WTC11 (cell line): ENCODE data around the gene SPDYA. TPM values are rescaled to one million over a fixed set of nuclear protein-coding genes. Genes with fewer than 3 reads are reported as not detected.

Experiments used
- ATAC-seq: fragments of 200-7000 bp; cut with Tn5 transposase; 2 replicates; pipeline ENCODE4 v1.10.0; 2021; ENCODE audit warnings: mild to moderate bottlenecking, moderate library complexity
- CTCF ChIA-PET: fragments of 300-600 bp; sonication (Branson Sonifier 250); formaldehyde crosslinking; loops from one replicate; lab custom pipeline; 2021; ENCODE audit warnings: antibody characterized with exemption; lab: Charles Lee
- POLR2A ChIA-PET: fragments of 350-600 bp; sonication (Branson Sonifier 250); formaldehyde crosslinking; loops from one replicate; lab custom pipeline; 2021; ENCODE audit warnings: antibody characterized with exemption; lab: Charles Lee
- DNase-seq: peaks from one replicate; pipeline ENCODE4 v3.0.0; 2021; ENCODE audit warnings: low spot score
- H3K27ac Mint-ChIP-seq: 2 replicates; pipeline ENCODE4 v1.8.0; 2021; ENCODE audit warnings: mixed read lengths
- H3K27me3 Mint-ChIP-seq: 2 replicates; pipeline ENCODE4 v1.8.0; 2021; ENCODE audit warnings: low read depth, mild to moderate bottlenecking, moderate library complexity, mixed read lengths
- H3K36me3 Mint-ChIP-seq: 2 replicates; pipeline ENCODE4 v1.8.0; 2021; ENCODE audit warnings: mixed read lengths
- H3K4me1 Mint-ChIP-seq: 2 replicates; pipeline ENCODE4 v1.8.0; 2022; ENCODE audit warnings: mixed read lengths
- H3K4me3 Mint-ChIP-seq: 2 replicates; pipeline ENCODE4 v1.8.0; 2021; ENCODE audit warnings: mild to moderate bottlenecking, moderate library complexity, mixed read lengths
- H3K9me3 Mint-ChIP-seq: 2 replicates; pipeline ENCODE4 v1.8.0; 2021; ENCODE audit warnings: mixed read lengths
- ARID4B ChIP-seq: sonication (generic); formaldehyde crosslinking; IDR thresholded peaks from 2 replicates; pipeline ENCODE4 v1.8.0; 2023; ENCODE audit warnings: missing genetic modification reagents, mild to moderate bottlenecking, borderline replicate concordance
- ATF1 ChIP-seq: sonication (generic); formaldehyde crosslinking; IDR thresholded peaks from 2 replicates; pipeline ENCODE4 v1.8.1; 2023; ENCODE audit warnings: mild to moderate bottlenecking, moderate library complexity, missing genetic modification reagents
- ATF6 ChIP-seq: sonication (generic); formaldehyde crosslinking; IDR thresholded peaks from 2 replicates; pipeline ENCODE4 v1.8.1; 2023; ENCODE audit warnings: mild to moderate bottlenecking, missing genetic modification reagents
- FOXP1 ChIP-seq: sonication (generic); formaldehyde crosslinking; IDR thresholded peaks from 2 replicates; pipeline ENCODE4 v1.8.0; 2022; ENCODE audit warnings: missing genetic modification reagents, mild to moderate bottlenecking, moderate library complexity, borderline replicate concordance
- JUN ChIP-seq: sonication (generic); formaldehyde crosslinking; IDR thresholded peaks from 2 replicates; pipeline ENCODE4 v1.8.0; 2023; ENCODE audit warnings: mild to moderate bottlenecking, missing genetic modification reagents
- MLX ChIP-seq: sonication (generic); formaldehyde crosslinking; IDR thresholded peaks from 2 replicates; pipeline ENCODE4 v1.8.1; 2023; ENCODE audit warnings: mild to moderate bottlenecking, missing genetic modification reagents, moderate library complexity
- PRDM15 ChIP-seq: sonication (generic); formaldehyde crosslinking; IDR thresholded peaks from 2 replicates; pipeline ENCODE4 v1.8.0; 2022; ENCODE audit warnings: missing genetic modification reagents
- RELA ChIP-seq: sonication (generic); formaldehyde crosslinking; IDR thresholded peaks from 2 replicates; pipeline ENCODE4 v1.8.1; 2022; ENCODE audit warnings: missing genetic modification reagents, mild to moderate bottlenecking, borderline replicate concordance
- RORB ChIP-seq: fragments of 250-450 bp; sonication (Bioruptor Pico); IDR thresholded peaks from 2 replicates; pipeline ENCODE4 v1.9.0; 2021; ENCODE audit warnings: mild to moderate bottlenecking
- TCF7 ChIP-seq: sonication (generic); formaldehyde crosslinking; IDR thresholded peaks from 2 replicates; pipeline ENCODE4 v1.8.0; 2022; ENCODE audit warnings: mild to moderate bottlenecking, low read depth, missing genetic modification reagents, moderate library complexity
- TEAD4 ChIP-seq: sonication (generic); formaldehyde crosslinking; IDR thresholded peaks from 2 replicates; pipeline ENCODE4 v1.8.0; 2022; ENCODE audit warnings: mild to moderate bottlenecking, missing genetic modification reagents
- TP53 ChIP-seq: sonication (generic); formaldehyde crosslinking; IDR thresholded peaks from 2 replicates; pipeline ENCODE4 v1.8.1; 2023; ENCODE audit warnings: mild to moderate bottlenecking, missing genetic modification reagents
- ZNF396 ChIP-seq: fragments of 250-450 bp; sonication (Bioruptor Pico); IDR thresholded peaks from 2 replicates; pipeline ENCODE4 v1.8.0; 2021; ENCODE audit warnings: mild to moderate bottlenecking, moderate library complexity, borderline replicate concordance
- ZNF423 ChIP-seq: fragments of 250-450 bp; sonication (Bioruptor Pico); IDR thresholded peaks from 2 replicates; pipeline ENCODE4 v2.1.2; 2022; ENCODE audit warnings: mild to moderate bottlenecking, moderate library complexity
- ZNF512 ChIP-seq: sonication (generic); formaldehyde crosslinking; IDR thresholded peaks from 2 replicates; pipeline ENCODE4 v1.8.1; 2022; ENCODE audit warnings: missing genetic modification reagents, borderline replicate concordance
- ZNF532 ChIP-seq: fragments of 250-450 bp; sonication (Bioruptor Pico); IDR thresholded peaks from 2 replicates; pipeline ENCODE4 v1.9.0; 2021; ENCODE audit warnings: mild to moderate bottlenecking, borderline replicate concordance
- total RNA-seq: library from RNA; stranded (reverse); gene quantifications from 3 replicates; pipeline ENCODE4 v1.2.3, GENCODE V29; 2021

The SPDYA gene
- total RNA-seq, 1 experiment from 2014 or later: 0.61 TPM

GRCh38 chr2:28871620-28872019 is 61.0 kb downstream of the SPDYA start (continued):
- TF ChIP-seq ZNF532 (no peak), ZNF423 (CRISPR knock-in tag) (no peak), TCF7 (CRISPR knock-in tag) (no peak), ATF6 (CRISPR knock-in tag) (no peak), ZNF512 (CRISPR knock-in tag) (no peak), FOXP1 (CRISPR knock-in tag) (no peak), RELA (CRISPR knock-in tag) (no peak)

- H3K4me1 Mint-ChIP-seq: no peaks in the 10 kb centered on the region
- ATAC-seq (no peak), DNase-seq (no peak)
- H3K36me3 Mint-ChIP-seq: no peaks in the 10 kb centered on the region
- no peak overlapping the region for H3K4me3 Mint-ChIP-seq
- TF ChIP-seq ARID4B (CRISPR knock-in tag) (no peak), ATF1 (CRISPR knock-in tag) (no peak), PRDM15 (CRISPR knock-in tag) (no peak), TEAD4 (CRISPR knock-in tag) (no peak), RORB (CRISPR knock-in tag) (no peak), TCF7 (CRISPR knock-in tag) (no peak), JUN (no peak), MLX (no peak), ZNF396 (CRISPR knock-in tag) (no peak), TP53 (no peak)
- no peaks in the 10 kb centered on the region for H3K9me3 Mint-ChIP-seq
- ChIA-PET POLR2A (no interaction called here), CTCF (no interaction called here)
- peaks cover 25% of the 10 kb centered on the region for H3K27me3 Mint-ChIP-seq
- H3K27ac Mint-ChIP-seq: no peak overlapping the region
Observed at GRCh38 chr2:28880193-28880592, 69.6 kb downstream of the SPDYA start.
